ENCODE results near the gene IGFBP5.

Gene IGFBP5

DNA sequence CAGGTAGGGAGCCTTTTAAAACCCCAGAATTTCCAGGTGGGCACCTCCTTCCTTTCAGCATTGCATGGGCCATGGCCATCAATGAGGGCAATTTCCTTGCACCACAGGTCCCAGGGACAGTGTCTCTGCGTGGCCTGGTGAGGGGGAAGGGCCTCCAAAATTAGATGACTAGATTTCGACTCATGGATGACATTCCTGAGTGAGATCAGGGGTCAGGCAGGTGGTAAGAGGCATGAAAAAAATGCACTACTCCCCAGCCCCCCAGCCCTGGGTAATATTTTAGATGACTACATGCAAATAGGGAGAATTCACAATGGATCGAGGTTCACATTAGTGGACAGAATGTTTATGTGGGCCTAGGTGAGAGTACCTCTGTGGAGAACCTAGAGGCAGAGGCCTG lies 19.0 kb upstream of the IGFBP5 start:
- no peak for DNase-seq (ENCODE audit: low read depth)

DNA sequence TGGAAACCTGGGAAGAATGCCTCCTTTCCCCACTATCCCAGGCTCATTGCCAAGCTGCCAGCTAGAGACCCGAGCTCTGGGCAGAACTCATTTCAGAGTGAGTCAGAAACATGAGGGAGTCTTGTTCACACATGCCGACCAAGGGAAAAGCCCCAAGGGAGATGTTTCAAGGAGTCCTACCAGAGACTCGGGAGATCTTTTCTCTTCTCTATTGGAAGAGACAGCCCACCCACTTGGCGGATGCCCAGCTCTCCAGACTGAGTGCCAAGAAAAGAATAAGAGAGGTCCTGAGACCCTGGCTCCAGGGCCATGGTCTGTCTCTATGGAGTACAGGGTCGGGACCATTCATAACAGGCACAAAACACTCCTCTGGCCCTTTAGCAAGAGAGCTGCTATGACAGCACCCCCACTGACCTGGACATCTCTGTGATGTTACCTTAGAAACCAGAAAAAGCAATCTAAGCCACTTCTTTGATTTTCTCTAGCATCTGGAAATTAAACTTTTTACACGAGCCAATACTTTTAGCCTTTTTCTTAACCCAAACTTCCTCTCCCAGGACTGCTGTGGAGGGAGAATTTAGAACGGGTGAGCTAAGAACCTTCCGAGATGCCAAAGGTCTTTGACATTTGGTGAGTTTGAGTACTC lies 18.5 kb upstream of the IGFBP5 start:
- DNase-seq (ENCODE audit: low read depth), result peak; percentile 82

DNA sequence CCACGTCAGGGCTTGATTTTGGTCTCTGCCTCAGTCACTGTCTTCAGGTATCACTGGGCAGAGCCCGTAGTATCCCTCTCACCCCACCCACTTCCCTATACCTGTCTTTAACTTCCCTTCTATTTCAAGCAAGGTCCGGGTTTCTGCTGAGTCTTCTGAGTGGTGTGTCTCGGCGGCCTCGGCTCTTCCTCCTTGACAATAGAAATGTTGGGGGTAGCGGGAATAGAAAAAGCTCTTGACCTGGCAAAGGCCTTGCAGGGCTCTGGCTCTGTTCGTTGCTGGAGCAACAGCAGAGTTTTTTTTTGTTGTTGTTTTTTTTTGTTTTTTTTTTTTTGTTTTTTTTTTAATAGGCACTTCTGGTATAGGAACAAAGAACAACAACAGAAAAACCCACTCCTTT lies 16.0 kb upstream of the IGFBP5 start:
- no peak for DNase-seq (ENCODE audit: low read depth)

DNA sequence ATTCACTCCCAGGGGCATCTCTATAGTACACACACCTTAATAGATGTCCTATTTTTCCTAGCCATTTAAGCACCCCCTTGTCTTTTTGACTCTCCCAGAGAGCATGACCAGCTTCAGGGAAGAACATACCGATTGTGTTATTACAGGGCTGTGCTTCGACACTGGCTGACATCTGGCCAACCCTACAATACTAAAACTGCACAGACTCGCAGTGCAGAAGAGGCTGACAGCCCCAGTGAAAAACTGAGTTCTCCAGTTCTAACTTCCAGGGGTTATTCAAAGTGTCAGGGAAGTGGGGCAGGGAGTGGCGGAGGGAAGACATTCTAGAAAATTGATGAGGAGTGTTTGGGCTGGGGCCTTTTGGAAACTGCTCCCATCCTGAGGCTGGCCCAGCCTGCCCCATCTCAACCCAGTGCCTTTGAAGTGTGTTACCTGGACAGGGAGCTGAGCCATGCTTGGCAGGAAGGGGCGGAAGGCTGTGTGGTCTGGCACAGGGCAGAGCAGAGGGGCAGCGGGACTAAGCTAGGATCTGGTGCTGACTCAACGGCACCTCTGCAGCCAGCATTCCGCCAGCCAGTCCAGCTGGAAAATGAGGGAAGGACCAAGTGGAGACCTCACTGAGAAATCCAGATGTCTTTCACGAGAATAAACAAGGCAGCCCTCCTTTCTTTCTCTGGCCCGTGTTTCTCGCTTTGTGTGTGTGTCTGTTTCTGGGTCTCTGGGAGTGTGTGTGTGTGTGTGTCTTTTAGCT lies 15.4 kb upstream of the IGFBP5 start:
- DNase-seq (ENCODE audit: low read depth), result no peak

DNA sequence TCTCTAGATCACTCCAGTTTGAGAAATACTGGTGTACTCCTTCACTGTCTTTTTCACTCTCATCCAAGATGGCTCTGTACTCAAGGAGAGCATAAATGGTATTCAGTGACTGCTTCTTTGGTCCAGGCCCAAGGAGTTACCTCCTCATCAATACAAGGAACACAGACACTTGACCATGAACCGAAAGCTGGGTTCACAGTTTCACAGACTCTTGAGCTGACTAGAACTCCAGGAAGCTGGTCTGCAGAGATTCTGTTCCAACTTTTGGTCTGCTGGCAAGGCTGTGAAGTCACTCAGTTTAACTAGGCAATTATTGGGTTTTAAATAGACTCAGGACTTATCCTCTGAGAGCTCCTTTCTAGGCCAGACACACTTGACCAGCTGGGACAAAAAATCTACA lies 7.4 kb upstream of the IGFBP5 start:
- no peak for DNase-seq (ENCODE audit: low read depth)

DNA sequence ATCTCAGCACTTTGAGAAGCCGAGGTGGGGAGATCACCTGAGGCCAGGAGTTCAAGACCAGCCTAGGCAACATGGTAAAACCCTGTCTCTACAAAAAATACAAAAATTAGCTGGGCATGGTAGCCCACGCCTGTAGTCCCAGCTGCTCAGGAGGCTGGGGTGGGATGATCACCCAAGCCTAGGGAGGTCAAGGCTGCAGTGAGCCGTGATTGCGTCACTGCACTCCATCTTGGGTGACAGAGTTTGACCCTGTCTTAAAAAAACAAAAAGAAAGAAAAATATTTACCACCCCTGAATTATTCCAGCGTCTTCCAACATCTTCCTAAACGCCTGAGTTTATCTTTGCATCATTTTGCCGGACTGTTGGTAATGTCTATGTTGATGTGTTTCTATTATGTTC lies 6.2 kb upstream of the IGFBP5 start:
- no peak for DNase-seq (ENCODE audit: low read depth)

DNA sequence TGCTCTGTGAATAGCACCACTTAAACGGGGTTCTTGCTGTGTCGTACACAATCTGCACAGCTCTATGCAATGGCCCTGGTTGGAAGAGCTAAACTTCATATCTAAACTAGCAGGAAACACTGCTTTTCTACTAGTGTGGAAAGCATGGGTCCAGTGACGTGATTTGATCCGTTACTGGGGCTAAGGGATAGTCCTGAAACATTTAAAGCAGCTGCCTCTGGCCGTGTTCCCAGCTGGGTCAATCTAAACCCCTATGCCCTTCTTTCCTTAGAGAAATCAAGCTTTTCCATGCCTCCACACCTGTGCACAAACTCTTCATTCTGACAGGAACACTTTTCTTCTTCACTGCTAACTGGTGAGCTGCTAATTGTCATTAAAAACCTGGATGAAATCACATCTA lies 5.4 kb upstream of the IGFBP5 start:
- no peak for DNase-seq (ENCODE audit: low read depth)

DNA sequence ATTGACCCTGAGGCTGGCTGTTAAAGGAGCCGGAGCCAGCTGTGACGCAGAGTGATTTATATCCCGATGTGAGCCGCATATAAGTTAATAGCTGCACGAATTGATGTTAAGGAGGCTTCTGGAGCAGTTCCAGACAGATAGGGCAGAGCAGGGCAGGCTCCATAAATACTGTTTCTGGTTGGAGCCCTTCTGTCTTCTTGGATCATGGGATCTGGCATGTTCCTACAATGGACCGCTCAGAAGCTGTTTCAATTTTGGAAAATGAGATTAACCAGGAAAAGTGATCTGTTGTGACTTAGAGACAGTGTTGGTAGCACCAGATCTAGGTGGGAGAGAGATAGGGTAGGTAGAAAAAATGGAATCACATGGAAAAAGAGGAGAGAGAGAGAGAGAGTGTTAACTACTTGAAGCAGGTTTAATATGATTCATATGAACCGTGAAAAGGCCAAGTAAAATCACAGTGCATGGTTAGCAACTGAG lies 4.8 kb upstream of the IGFBP5 start:
- DNase-seq (ENCODE audit: low read depth), result no peak

DNA sequence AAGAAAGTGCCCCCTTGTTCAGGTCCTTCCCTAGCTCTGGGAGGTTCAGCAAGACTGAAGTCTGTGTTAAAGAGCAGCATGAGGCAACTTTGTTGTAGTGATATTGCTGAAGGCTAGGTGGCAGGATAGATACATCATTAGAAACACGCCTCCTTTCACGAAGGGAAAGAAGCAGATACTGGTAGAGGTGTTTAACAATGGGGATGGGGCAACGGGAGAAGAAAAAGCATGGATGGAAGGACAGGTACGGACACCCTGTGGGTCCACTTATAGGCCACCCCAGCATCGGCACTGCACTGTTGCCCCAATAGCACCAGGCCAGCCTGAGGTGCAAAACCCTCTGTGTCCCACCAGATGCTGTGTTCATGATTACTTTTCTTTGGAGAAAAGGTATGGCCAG lies 3.5 kb upstream of the IGFBP5 start:
- DNase-seq (ENCODE audit: low read depth), result peak; percentile 56

DNA sequence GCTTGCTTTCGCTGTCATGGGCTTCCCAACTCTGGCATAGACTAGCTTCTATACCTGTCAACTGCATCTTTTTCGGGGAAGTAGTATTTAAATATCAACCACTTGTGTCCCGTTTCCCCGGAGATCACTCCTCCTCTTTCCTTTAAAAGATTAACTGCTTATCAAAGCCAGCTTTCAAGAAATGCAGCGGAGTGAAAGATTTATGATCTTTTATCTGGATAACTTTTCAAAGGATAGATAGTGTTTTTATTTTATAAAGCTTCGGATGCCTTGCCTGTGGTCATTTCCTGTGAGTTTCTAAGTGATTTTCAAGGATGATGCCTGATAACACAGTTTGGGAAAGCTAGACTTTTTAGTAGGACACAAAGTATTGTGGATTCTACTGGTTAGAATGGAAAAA lies 2.9 kb upstream of the IGFBP5 start:
- no peak for DNase-seq (ENCODE audit: low read depth)

DNA sequence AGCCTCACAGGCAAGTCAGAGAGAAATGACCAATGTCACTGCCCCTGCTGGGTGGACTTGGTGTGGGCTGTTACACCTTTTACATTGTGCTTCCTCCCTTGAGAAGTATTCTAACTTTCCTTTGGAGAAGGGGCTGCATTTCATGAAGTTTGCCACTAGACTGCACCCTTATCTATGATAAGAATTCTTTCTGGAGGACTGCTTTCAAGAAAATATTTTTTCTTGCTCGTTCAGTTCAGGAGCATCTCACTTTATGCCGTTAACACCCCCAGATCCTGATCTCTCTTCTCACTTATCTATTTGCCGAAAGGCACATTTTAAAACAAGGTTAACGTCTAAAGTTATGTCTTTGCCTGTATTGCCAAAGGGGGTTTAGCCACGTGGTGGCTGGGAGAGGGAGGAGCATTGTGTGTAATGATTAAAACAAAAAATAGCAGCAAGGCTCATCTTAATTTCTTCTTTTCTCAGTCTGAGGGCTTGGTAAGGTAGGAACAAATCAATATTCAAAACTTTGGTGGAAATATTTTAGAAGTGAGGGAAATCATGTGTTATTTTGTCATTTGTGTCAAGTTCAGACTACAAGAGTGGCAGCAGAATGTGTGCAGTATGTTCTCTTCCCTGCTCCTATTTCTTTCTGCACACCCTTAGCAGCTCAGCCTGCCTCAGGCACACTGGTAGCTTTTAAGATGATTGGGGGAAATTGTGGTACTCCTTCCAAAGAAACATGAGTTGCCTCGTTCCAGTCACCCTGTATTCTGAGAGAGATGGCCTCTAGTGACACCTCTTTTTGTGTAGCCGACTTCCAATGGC lies 1.6 kb upstream of the IGFBP5 start:
- peak; percentile 34 for DNase-seq (ENCODE audit: low read depth)

DNA sequence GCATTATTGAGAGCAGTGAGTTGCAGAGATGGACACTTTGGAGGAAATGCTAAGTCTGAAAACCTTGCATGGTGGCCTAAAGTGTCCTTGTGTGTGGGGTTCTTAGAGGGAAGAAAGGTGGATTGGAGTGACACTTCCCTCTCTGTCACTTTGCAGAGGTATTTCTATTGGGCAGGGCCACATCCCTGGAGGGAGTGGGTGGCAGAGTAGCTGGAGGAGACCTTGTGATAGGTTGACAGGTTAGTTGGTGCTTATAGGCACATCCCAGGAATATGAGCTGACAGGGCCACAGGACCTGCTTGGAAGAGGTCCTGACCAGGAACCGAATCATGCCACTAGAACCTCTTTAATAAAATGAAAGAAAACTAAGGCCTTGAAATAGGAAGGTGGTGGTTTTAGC lies 972 bp upstream of the IGFBP5 start:
- DNase-seq (ENCODE audit: low read depth), result no peak

DNA sequence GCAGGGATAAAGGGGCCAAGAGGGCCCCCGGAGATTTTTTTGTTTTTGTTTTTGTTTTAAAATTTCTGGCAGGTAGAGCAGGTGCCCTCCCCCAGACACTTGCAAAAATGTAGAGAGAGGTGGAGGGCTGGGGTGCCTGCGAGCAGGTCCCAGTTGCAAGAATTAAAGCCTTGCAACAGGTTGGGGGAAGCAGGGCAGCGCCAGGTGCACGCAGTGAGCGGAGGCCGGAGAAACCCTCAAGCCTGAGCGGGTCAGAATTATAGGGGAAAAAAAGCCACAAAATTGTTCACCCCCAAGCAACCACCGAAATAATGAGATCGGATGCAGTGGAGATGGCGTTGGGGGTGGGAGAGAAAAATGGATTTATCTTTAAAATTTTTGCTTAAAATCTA lies 527 bp downstream of the IGFBP5 start:
- no peak for DNase-seq (ENCODE audit: low read depth)

DNA sequence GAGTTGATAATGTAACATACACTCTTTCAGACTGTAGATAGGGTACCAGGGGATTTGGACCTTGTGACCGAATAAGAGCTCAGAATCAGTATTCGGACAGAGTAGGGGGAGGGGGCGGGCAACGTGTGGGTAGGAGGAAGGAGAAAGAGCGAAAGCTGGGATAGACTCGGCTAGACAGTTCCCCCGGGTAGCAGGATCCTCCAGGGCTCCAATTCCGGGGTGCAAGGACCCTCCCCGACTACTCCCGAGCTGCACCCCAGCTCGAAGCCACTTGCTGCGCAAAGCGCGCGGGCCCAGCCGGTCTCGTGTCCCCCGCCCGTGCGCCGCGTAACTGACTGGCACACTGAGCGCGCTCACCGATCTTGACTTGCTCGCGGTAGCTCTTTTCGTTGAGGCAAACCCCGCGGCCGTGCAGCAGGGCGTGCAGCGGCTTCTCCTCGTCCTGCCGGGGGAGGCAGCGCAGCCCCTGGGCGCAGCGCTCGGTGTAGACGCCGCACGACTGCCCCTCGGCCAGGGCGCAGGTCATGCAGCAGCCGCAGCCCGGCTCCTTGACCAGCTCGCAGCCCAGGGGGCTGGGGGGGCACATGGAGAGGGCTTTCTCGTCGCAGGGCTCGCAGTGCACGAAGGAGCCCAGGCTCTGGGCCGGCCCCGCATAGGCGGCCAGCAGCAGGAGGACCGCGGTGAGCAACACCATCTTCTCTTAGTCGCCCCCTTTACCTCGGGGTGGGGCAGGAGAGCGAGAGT lies 1.1 kb downstream of the IGFBP5 start:
- peak; percentile 21 for DNase-seq (ENCODE audit: low read depth)

DNA sequence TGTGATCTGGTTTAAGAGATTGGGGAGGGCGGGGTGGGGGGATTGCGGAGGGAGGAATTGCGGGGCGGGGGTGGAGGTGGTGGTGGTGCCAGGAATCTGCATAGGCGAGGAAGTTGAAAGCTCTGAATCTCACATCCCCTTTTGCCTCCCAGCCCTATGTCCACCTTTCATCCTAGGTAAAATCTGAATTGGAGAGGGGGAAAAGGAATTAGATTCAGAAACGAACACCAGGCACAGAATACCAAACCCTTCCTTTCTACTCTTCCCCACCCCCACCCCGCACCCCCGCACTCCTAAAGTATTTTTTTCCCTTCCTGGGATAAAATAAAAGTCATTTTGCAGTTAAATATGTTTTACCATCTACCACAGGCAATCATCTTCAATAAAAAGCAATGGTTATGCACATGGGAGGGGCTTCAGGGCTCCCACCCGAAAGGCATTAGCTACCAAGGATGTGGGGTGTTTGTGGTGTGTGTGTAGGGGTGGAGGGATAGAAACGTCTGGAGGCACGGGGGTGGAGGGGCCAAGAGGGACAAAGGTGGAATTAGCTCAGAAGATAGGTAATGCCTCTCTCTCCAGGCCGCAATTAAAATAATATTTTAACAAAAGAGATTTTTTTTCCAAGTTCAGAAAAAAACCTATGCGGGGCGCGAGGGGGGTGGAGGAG lies 1.8 kb downstream of the IGFBP5 start:
- DNase-seq (ENCODE audit: low read depth), result no peak

DNA sequence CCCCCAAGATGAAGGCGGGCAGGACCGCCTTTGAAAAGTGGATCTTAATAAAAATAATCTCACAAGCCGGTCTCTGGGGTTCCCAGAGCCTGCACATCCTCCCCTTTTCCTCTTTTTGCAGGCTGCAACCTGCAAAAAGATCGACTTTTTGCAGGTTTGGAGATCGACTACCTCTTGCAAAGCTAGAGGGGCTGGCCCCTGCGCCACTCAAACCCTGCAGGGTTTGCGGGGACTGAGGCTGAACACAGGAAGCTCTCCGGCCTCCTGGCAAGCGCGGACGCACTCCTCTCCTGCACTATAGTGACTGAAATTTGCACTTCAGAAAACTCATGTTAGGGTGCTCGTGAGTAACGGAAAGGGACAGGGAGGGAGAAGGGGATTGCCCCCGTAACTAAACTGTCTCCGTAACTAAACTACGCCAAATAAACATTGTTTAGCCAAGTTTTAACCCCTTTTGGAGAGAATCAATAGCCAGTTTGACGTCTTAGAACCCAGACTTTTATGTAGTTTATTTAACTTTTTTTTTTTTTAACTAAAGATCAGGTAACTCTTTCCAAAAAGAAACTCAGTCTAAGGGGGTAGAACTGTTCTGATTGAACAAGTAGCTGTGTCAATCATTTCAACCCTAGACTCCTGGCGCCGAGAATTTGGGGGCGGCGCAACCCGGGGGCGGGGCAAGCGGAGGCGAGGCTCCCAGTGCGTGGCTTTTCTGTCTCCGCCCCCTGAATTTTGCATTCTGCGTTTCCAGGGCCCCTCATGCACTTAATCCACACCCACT lies 2.5 kb downstream of the IGFBP5 start:
- peak; percentile 23 for DNase-seq (ENCODE audit: low read depth)

DNA sequence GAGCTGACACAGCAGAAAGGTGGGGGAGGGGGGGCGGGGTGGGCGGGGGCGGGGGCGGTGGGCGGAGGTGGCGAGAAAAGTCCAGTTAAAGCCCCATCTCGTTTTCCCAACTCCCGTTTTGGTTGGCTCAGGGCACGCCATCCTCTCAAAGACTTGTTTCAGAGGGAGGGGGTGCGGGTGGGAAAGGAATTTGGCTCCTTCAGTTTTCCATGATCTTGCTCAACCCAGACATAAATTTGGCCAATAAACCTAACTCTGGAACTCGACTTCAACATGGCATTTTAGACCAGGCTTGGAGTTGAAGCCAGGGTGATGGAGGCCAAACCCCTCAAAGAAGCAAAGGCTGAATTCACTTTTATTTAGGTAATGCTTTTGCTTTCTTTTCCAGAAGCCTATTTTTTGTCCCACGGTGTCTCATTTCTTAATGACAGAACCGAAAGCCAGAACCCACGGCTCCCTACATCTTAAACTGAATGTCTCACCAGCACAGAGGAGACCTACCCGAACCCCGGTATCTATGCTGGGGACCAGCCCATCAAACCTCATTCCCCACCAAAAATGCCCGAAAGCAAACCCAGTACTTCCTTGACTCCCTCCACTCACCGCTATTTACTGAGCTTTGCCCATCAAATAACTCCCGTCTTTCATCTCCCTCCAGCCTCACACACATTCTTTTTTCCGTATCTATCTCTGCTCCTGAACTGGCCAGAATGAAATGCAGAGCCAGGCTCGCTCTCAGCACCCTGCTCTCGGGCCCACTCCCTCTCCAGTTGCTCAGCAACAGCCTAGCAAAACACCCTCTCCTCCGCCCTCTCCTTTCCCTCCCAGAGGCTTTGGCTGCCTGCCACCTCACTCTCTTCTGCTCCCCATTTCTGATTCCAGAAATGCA lies 4.3 kb downstream of the IGFBP5 start:
- DNase-seq (ENCODE audit: low read depth), result peak; percentile 68

DNA sequence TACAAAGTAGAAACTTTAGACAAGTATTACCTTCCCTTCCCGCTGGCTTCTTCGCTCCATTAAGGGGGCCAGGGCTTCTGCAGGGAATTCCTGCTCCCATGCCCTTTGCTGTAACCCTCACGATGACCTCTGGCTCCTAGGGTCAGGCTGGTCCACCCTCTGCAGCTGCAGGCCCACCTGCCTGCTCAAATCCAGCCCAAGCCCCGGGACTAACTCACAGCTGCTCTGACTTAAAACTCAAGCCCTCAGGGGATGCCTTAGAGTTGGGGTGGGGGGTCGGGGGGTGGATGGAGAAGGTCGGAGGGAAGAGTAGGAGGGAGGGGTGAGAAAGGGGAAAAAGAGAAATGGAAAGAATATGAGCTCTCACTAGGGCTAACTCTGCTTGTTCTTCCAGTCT lies 4.9 kb downstream of the IGFBP5 start:
- DNase-seq (ENCODE audit: low read depth), result no peak

DNA sequence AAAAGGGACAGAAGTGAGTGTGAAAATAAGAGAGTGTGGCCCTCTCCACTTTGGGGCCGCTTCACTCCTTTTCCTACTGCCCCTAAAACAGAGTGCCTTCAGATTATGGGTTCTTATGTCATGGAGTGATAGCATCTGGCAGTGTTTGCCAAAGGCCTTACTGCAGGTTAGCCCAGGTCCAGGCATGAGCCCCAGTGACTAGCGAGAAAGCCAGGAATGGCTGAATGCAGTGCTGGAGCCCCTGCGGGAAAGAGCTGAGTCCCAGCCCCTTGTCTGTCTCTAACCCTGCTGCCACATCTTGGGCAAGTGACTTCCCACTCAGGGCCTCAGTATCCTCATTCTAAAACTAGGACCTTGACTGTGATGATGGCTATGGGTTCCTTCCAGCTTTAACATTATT lies 6.0 kb downstream of the IGFBP5 start:
- DNase-seq (ENCODE audit: low read depth), result no peak
